B cell (primary cell): ENCODE results near the gene NTN5. TPM values are rescaled to one million over a fixed set of nuclear protein-coding genes. Genes with fewer than 3 reads are reported as not detected.

Experiments used
- ATAC-seq: fragments of 200-7000 bp; cut with Tn5 transposase; one replicate; pipeline ENCODE4 v1.10.0; 2021; ENCODE audit warnings: low read depth, mild to moderate bottlenecking, moderate number of reproducible peaks, moderate library complexity
- CTCF ChIA-PET: fragments of 350-600 bp; sonication (Branson Sonifier 250); formaldehyde crosslinking; loops from one replicate; lab custom pipeline; 2021; ENCODE audit warnings: antibody characterized with exemption, inconsistent platforms; lab: Charles Lee
- POLR2A ChIA-PET: fragments of 350-600 bp; sonication (Branson Sonifier 250); formaldehyde crosslinking; loops from one replicate; lab custom pipeline; 2021; ENCODE audit warnings: antibody characterized with exemption; lab: Charles Lee
- DNase-seq: peaks from one replicate; pipeline ENCODE4 v3.0.0; 2013
- H2AFZ ChIP-seq: 2 replicates; pipeline ENCODE4 v1.6.1; 2012; ENCODE audit warnings: mild to moderate bottlenecking, low read depth, low read length; ENCODE audit not compliant: insufficient read depth, poor library complexity, severe bottlenecking
- H3K27ac ChIP-seq, 2 donors: 1 replicate in 1 of 2; 2 replicates in 1 of 2; pipeline ENCODE4 v1.5.1; 2012 to 2013; ENCODE audit warnings: low read length in 2 of 2, mild to moderate bottlenecking in 2 of 2, moderate library complexity in 1 of 2
- H3K27me3 ChIP-seq, 4 experiments: fragments of 200-600 bp in 1 of 4; sonication (generic) in 1 of 4; replicated peaks in 1 of 4; 1 replicate in 2 of 4; 2 replicates in 2 of 4; pipeline versions ENCODE4 v1.6.1 to v1.7.0; 2013 to 2016; ENCODE audit warnings: low read length in 3 of 4, mild to moderate bottlenecking in 2 of 4, mixed read lengths in 1 of 4, moderate library complexity in 1 of 4; ENCODE audit not compliant: insufficient read depth in 4 of 4, control insufficient read depth in 3 of 4; ENCODE audit errors: control extremely low read depth in 1 of 4
- H3K36me3 ChIP-seq, 2 experiments: replicated peaks in 1 of 2; 1 replicate in 1 of 2; 2 replicates in 1 of 2; pipeline versions ENCODE4 v1.6.1 to v1.7.1; 2013; ENCODE audit warnings: low read length in 1 of 2; ENCODE audit not compliant: insufficient read depth in 2 of 2, control insufficient read depth in 1 of 2; ENCODE audit errors: control extremely low read depth in 1 of 2, extremely low read depth in 1 of 2
- H3K4me1 ChIP-seq, 2 donors: fragments of 200-600 bp in 1 of 2; sonication (generic) in 1 of 2; 1 replicate in 1 of 2; 2 replicates in 1 of 2; pipeline versions ENCODE4 v1.5.1 to v1.6.1; 2013 to 2017; ENCODE audit warnings: low read length in 2 of 2; ENCODE audit not compliant: control insufficient read depth in 2 of 2, insufficient read depth in 2 of 2
- H3K4me2 ChIP-seq: replicated peaks from 2 replicates; pipeline ENCODE3; 2012; ENCODE audit warnings: mild to moderate bottlenecking, low read depth, low read length; ENCODE audit not compliant: poor library complexity, severe bottlenecking
- H3K4me3 ChIP-seq, 5 experiments: fragments of 200-600 bp in 1 of 5; sonication (generic) in 1 of 5; 1 replicate in 3 of 5; 2 replicates in 2 of 5; pipeline versions ENCODE4 v1.5.1 to v1.7.0; 2011 to 2016; ENCODE audit warnings: low read length in 4 of 5, mild to moderate bottlenecking in 4 of 5, low read depth in 2 of 5, control low read depth in 1 of 5, moderate library complexity in 1 of 5; ENCODE audit not compliant: insufficient read depth in 1 of 5; ENCODE audit errors: control extremely low read depth in 1 of 5, extremely low read depth in 1 of 5
- H3K79me2 ChIP-seq: fragments of 200-600 bp; sonication (generic); one replicate; pipeline ENCODE4 v1.6.0; 2016; ENCODE audit warnings: low read length; ENCODE audit not compliant: control insufficient read depth, insufficient read depth
- H3K9ac ChIP-seq: fragments of 200-600 bp; sonication (generic); 2 replicates; pipeline ENCODE4 v1.6.1; 2017; ENCODE audit warnings: mild to moderate bottlenecking, low read length, moderate library complexity
- H3K9me3 ChIP-seq, 3 donors: one replicate each; pipeline versions ENCODE4 v1.6.1 to v1.7.1; 2013; ENCODE audit warnings: low read length in 2 of 3; ENCODE audit not compliant: control insufficient read depth in 2 of 3, insufficient read depth in 1 of 3; ENCODE audit errors: control extremely low read depth in 1 of 3
- H4K20me1 ChIP-seq: 2 replicates; pipeline ENCODE4 v1.6.0; 2012; ENCODE audit warnings: mild to moderate bottlenecking, low read length; ENCODE audit not compliant: insufficient read depth, control insufficient read depth, poor library complexity, severe bottlenecking
- H3K27ac Mint-ChIP-seq: one replicate; pipeline ENCODE4 v1.8.0; 2021; ENCODE audit warnings: mixed read lengths
- H3K27me3 Mint-ChIP-seq: one replicate; pipeline ENCODE4 v1.8.0; 2021; ENCODE audit warnings: mixed read lengths
- H3K4me1 Mint-ChIP-seq: one replicate; pipeline ENCODE4 v1.8.0; 2021; ENCODE audit warnings: mixed read lengths
- H3K4me3 Mint-ChIP-seq: one replicate; pipeline ENCODE4 v1.8.0; 2021; ENCODE audit warnings: mixed read lengths
- H3K9me3 Mint-ChIP-seq: one replicate; pipeline ENCODE4 v1.8.0; 2022; ENCODE audit warnings: mixed read lengths; ENCODE audit not compliant: insufficient read depth
- EZH2 ChIP-seq: IDR thresholded peaks from 2 replicates; pipeline ENCODE4 v1.6.1; 2012; ENCODE audit warnings: borderline replicate concordance, low read depth, mild to moderate bottlenecking, moderate library complexity, low read length; ENCODE audit not compliant: insufficient read depth, poor library complexity, severe bottlenecking
- WGBS: methylation state at CpG from one replicate; pipeline ENCODE4 v1.1.5; 2013; ENCODE audit warnings: missing lambda C conversion rate; ENCODE audit not compliant: insufficient coverage; 5-methylcytosine and 5-hydroxymethylcytosine counted together
- intact Hi-C: fragments of 100-400 bp; cut with micrococcal nuclease; formaldehyde crosslinking; loops from one replicate; pipeline ENCODE4 v1.10.0; 2022
- polyA plus RNA-seq: library from polyadenylated mRNA; depleted of rRNA; stranded (reverse); fragments of >200 nt; gene quantifications from 2 replicates; pipeline ENCODE4 v1.2.3, GENCODE V29; 2012
- total RNA-seq, 2 donors: library from RNA; stranded (reverse); fragments of 120-200 nt in 1 of 2; gene quantifications; 1 replicate in 1 of 2; 2 replicates in 1 of 2; pipeline versions ENCODE4 v1.2.3 to v1.2.4, GENCODE V29; 2013 to 2022
- TF ChIP-seq, protein P1 (sequence below): fragments of 200-600 bp; IDR thresholded peaks from one replicate; pipeline ENCODE4 v1.8.0; 2022; ENCODE audit warnings: antibody characterized with exemption, mild to moderate bottlenecking

The NTN5 gene
- total and polyA plus RNA-seq, 2 donors (not counting 1 experiment from before 2014, with no cell fraction given) = 1.2 to 1.8 TPM

GRCh38 chr19:48660852-48661710 is 11.7 kb downstream of the NTN5 start:
- no peaks in the 10 kb centered on the region for H3K79me2 ChIP-seq
- H3K9ac ChIP-seq = peak overlapping the region; percentile 64
- H3K27ac ChIP-seq = peak overlapping the region; percentile 96 to 97
- H3K4me3 Mint-ChIP-seq = peak overlapping the region; percentile 88
- peak overlapping the region; percentile 85 for H2AFZ ChIP-seq
- H3K36me3 ChIP-seq = no peaks in the 10 kb centered on the region
- DNase-seq (peak; percentile 94), ATAC-seq (peak; percentile 93)
- H3K27ac Mint-ChIP-seq = peak overlapping the region; percentile 97
- H3K27me3 Mint-ChIP-seq = no peaks in the 10 kb centered on the region
- TF ChIP-seq EZH2 = no peak
- intact Hi-C loops = loop anchor here (1.0 to 2.0 kb wide), 5 partner anchors 14 to 53 kb away; partner anchors contain the start of genes CA11, RPL18 and SPHK2
- 51% methylated on average over 33 of the region's 35 CpGs for WGBS
- no peaks in the 10 kb centered on the region for H3K9me3 ChIP-seq
- H3K4me3 ChIP-seq = peak overlapping the region in 4 of 5 experiments; percentile 30 to 56 (median 52)
- peaks cover 16% of the 10 kb centered on the region for H3K4me1 Mint-ChIP-seq
- ChIA-PET CTCF (interaction anchor here (0.9 kb wide), 1 partner anchor 13 kb away, joined by 4 read pairs; no protein-coding TSS in a partner anchor), POLR2A (interaction anchor here (1.0 to 1.6 kb wide), 2 partner anchors 12 to 15 kb away, joined by 3 to 5 read pairs; partner anchors contain the start of gene CA11)
- H3K27me3 ChIP-seq = no peaks in the 10 kb centered on the region
- H3K9me3 Mint-ChIP-seq = no peaks in the 10 kb centered on the region
- H4K20me1 ChIP-seq = no peaks in the 10 kb centered on the region
- H3K4me2 ChIP-seq = peak overlapping the region; percentile 74
- peaks cover 8 to 19% of the 10 kb centered on the region in 2 donors for H3K4me1 ChIP-seq

DNA sequence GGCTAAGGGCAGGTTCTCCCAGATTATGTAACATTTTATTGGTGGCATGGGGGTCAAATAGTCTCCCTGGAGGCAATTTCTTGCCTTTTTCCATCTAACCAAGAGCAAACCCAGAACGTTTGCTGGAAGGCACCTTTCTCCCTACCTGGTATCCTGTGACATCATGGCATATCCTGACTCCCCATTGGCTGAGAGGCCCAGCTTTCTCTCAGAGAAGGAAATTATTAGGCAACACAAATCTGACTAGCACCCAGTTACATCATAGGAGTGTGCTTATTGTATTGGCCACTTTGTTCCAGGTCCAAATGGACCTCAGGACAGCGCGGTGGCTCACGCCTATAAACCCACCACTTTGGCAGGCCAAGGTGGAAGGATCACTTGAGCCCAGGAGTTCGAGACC is 13.0 kb downstream of the NTN5 start:
- intact Hi-C loops = loop anchor here (2.0 kb wide), 2 partner anchors 41 to 51 kb away; partner anchors contain the start of genes RPL18 and SPHK2
- ChIA-PET POLR2A (no interaction called here), CTCF (interaction anchor here (1.1 kb wide), 1 partner anchor 15 kb away, joined by 4 read pairs; no protein-coding TSS in a partner anchor)
- no peak overlapping the region for H3K4me3 ChIP-seq
- no peak for ATAC-seq
- no peaks in the 10 kb centered on the region for H3K9me3 ChIP-seq
- no peak overlapping the region for H2AFZ ChIP-seq
- peak; percentile 58 for DNase-seq
- H3K9me3 Mint-ChIP-seq = no peaks in the 10 kb centered on the region
- H3K27ac Mint-ChIP-seq = peak overlapping the region; percentile 46
- no peak for TF ChIP-seq EZH2
- TF ChIP-seq, protein P1, sequence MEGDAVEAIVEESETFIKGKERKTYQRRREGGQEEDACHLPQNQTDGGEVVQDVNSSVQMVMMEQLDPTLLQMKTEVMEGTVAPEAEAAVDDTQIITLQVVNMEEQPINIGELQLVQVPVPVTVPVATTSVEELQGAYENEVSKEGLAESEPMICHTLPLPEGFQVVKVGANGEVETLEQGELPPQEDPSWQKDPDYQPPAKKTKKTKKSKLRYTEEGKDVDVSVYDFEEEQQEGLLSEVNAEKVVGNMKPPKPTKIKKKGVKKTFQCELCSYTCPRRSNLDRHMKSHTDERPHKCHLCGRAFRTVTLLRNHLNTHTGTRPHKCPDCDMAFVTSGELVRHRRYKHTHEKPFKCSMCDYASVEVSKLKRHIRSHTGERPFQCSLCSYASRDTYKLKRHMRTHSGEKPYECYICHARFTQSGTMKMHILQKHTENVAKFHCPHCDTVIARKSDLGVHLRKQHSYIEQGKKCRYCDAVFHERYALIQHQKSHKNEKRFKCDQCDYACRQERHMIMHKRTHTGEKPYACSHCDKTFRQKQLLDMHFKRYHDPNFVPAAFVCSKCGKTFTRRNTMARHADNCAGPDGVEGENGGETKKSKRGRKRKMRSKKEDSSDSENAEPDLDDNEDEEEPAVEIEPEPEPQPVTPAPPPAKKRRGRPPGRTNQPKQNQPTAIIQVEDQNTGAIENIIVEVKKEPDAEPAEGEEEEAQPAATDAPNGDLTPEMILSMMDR = no peak
- no peaks in the 10 kb centered on the region for H3K79me2 ChIP-seq
- H3K27me3 ChIP-seq = no peaks in the 10 kb centered on the region
- H3K27me3 Mint-ChIP-seq = no peaks in the 10 kb centered on the region
- peak overlapping the region; percentile 19 for H3K4me3 Mint-ChIP-seq
- no peaks in the 10 kb centered on the region for H3K36me3 ChIP-seq
- peaks cover 8 to 19% of the 10 kb centered on the region in 2 donors for H3K4me1 ChIP-seq
- H3K4me1 Mint-ChIP-seq = peaks cover 16% of the 10 kb centered on the region
- no peaks in the 10 kb centered on the region for H4K20me1 ChIP-seq
- WGBS = 14% methylated on average over 1 of the region's 5 CpGs
- H3K27ac ChIP-seq = no peak overlapping the region
- H3K9ac ChIP-seq = no peak overlapping the region
- no peak overlapping the region for H3K4me2 ChIP-seq
